Retina (tissue), 1 donor: ENCODE data around the gene LIN54.
"Not testable (repeated sequence)": the region's sequence is repeated elsewhere in the genome, so short reads cannot be mapped to it uniquely, and the experiment has no call there.

ENCODE experiments used
- DNase-seq: peaks from one replicate; pipeline ENCODE4 v3.0.0-alpha.2; 2016

The LIN54 gene

DNA sequence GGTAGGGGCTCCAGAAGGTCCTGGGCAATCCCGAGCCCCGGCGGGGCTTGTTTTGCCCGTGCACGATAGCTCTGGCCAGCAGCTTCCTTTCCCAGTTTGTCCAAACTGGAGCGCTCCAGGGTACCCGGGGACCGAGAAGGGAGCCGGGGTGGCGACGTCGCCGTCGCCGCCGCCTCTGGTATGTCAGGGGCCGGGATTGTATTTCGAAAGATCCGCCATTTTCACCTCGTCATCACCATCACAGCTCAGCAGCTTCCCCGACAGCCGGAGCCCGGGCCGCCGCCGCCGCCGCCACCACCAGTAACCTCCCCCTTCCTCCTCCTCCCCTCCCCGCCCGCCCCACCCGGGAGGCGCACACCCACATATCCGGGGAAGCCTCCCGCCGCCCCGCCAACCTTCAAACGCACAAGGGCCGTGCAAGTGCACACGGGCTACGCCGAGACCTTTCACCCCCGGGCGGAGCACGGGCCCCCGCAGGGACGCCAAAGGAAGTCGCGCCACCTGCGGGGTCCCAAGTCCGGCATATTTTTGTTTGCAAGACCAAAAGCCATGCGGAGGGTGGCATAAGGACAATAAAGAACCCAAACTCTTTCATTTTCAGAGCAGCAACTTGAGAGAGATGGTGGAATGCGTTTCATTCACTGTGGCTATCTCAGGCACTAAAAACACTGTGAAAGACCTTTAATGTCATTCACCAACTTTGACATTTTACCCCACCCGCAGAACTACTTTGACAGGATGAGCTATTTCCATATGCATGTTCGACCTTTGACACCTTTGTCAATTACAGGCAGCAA is at the start of gene LIN54:
LIN54 (minus strand) TSS at position 302 of the 797 bp plus-strand sequence. CDS start 25,979 bp downstream, outside the sequence.
- peak; percentile 86 for DNase-seq

DNA sequence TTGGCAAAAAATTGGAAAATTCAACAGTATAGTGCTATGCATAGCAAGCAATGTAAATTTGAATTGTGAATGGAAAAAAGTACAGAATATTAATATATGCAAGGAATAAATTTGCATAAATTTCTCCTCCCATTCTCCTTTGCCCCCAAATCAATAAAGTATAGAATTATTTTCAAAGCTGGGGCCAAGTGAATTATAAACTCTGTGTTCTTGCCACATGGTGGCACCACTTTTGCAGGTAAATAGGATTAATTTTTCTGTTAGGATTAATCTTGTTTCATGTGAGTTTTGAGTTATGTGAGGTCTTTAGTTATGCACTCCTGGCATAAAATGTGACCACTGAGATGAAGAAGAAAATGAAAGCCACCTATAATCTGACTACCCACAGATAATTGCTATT is 44.3 kb upstream of the LIN54 start:
- DNase-seq = no peak

DNA sequence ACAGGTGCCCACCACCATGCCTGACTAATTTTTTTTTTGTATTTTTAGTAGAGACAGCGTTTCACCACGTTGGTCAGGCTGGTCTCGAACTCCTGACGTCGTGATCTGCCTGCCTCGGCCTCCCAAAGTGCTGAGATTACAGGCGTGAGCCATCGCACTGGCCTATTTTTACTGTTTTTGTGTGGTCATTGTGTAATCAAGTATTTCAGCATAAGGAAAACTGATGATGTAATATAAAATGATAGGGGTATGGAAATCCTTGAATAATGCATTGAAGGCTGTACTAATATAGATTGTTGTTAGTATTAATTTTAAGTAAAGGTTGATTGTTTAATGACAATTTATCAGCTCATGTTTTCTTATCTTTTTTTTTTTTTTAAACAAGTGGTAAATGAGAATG is 38.2 kb upstream of the LIN54 start:
- DNase-seq = not testable (repeated sequence)

DNA sequence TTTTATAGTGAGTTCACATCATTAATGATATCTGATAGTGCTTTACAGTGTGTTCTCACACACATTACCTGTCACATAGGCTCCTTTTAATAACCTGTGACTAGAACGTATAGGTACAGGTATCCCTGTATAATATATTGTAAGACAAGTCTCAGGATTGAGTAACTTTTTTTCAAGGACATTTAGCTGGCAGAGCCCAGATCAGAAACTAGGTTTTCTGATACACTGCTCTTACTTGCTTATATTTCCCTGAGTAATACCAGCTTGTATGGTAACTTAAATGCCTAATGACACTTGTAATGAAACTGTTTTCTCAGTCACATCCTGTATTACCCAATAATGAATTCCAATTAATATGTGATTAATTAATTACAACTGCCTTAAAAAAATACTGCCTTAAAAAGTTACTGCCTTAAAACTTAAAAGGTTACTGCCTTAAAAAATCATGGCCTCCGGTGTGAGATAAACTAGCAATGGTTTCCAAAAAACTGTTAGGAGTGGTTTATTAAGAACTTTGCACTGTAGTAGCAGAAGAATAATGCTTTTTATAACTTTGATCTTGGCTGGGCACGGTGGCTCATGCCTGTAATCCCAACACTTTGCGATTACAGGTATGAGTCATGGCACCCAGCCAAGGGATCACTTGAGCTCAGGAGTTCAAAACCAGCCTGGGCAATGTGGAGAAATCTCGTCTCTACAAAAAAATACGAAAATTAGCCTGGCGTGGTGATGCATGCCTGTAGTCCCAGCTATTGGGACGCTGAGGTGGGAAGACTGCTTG is 36.3 kb upstream of the LIN54 start:
- no peak for DNase-seq

DNA sequence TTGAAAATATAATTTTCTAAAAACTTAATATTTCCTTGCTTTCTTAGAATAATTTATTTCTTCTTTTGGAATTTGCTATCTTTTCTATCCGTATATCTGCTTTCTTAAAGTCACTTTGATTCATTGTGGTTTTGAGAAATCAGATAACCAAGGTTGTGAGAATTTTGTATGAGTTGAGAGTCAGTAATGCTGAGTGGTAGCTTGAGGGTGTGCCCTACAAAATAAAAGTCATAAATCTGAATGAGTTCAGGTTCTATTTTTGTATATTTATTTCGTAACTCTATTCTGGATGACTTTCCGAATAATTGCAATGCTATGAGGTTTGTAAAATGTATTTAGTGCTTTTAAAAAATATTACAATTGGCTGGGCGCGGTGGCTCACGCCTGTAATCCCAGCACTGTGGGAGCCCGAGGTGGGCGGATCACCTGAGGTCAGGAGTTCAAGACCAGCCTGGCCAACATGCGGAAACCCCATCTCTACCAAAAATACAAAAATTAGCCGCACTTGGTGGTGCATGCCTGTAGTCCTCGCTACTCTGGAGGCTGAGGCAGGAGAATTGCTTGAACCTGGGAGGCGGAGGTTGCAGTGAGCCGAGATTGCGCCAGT is 33.3 kb upstream of the LIN54 start:
- DNase-seq = no peak

DNA sequence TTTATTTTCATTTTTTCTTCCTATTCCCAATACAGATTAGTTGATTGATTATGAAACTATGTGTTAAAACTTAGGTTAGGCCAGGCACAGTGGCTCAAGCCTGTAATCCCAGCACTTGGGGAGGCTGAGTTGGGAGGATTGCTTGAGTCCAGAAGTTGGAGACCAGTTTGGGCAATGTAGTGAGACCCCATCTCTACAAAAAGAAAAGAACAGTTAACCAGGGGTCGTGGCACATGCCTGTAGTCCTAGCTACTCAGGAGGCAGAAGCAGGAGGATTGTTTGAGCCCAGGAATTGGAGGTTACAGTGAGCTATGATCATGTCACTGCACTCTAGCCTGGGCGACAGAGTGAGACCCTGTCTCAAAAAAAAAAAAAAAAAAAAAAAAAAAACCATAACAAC is 32.5 kb upstream of the LIN54 start:
- DNase-seq = not testable (repeated sequence)

DNA sequence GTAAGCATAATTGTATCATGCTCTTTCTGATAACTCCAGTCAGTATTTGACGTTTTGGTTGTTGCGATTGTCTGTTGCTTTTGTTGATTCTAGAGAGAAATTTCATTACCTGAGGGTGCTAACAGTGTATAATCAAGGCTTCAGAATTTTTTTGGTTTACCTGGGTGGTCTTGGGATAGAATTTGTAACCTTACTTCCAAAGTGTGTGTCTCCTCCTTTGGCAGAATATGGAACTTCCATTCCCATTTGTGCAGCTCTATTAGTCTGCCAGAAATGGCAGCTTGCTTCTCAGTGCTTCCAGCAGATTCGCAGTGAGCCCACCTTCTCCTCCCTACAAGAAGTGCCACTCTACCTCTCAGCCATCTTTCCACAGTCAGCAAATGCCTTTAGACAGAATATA is 29.6 kb upstream of the LIN54 start:
- DNase-seq = no peak

DNA sequence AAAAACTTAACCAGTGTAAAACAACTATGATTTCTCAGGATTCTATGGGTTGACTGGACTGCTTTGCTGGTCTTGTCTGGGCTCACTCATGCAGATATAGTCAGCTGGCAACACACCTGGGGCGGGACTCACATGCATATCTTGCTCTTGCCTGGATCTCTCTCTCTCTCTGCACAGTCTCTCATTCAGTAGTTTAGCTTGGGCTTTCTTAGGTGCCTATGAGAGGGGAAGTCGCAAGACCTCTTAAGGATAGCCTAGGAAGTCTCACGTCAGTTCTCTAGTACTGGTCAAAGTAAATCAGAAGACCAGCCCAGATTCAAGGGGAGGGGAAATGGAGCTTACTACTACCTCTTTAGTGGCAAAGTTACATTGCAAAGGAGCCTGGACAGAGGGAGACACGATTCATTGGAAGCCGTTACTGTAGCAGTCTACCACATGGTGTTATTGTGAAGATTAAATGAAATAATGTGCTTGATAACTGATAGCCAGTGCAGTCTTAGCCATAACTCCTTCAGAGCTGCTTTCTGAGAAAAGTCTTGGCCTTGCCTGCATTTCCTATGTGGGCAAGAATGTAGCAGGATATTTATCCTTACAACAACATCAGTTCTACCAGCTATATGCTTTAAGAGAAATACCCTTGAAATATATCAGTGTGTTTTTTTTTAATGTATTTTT is 26.5 kb upstream of the LIN54 start:
- DNase-seq = no peak

DNA sequence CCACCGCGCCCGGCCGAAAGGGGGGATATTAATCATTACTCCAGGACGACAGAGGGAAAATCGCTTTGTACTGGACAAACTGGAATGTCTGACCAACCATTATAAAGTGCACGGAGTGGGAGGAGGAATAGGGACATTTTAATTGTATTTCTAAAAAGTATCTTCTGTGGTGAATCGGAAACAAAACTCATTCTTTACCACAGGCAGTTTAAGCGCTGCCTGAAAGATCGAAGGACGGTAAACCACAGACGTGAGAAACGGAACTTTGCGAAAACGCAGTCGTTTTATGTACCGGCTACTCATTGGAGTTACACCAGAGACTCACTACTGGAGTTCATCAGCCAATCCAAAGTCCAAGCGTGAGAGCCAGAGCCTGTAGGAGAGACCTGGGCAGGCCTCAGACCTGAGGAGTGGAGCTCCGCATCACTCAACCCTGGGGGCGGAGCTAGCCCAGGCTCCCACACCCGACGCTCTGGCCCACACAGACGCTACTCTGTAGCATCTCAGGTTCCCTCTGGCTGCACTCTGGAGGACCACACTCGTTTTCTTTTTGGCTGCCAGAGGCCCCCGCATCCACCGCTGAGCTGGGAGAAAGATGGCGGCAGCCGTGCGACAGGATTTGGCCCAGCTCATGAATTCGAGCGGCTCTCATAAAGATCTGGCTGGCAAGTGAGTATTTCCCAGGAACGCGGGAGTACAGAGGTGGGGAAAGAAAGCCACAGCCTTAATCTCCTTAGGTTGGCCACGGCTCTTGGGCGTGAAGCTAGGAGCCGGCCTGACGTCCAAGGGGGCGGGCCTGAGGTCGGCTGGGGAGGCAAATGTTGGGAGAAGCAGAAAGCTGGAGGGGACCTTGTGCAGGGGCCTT is 24.2 kb upstream of the LIN54 start, which contains the start of gene COPS4:
COPS4 (plus strand) TSS at position 554 of the 865 bp plus-strand sequence; CDS start at position 596, 42 bp downstream.
- DNase-seq = peak; percentile 96

DNA sequence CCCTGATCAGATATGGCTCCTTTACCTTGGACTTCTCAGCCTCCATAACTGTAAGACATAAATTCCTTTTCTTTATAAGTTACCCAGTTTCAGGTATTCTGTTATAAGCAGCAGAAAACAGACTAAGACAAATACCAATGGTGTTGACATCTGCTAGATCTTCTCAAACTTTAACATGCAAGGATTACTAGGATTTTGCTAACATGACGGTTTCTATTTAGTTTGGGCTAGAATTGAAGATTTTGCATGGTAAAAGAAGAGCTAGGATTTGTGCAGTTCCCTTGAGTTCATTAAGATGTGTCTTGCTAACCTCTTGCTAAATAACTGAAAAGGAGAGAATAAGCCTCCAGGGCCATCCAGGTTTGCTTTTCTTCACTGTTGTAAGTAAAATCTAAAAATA is 19.1 kb upstream of the LIN54 start:
- no peak for DNase-seq

DNA sequence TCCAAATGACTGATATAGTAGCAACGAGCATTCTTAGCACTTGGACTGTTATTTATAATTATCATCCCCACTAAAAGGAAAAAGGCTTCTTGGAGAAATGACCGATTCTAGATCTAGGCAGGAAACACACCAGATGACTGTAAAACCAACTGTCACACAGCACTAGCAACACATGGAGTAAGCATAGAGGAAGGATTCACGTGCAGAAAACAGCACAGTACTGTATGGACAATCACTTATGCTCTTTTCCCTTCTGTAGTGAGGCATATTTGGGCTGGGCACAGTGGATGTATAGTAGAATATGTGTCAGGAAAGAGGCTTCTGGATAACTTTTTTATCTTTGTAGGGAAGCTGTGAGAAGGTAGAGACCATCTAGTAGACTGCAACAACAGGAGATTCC is 18.4 kb upstream of the LIN54 start:
- DNase-seq = no peak

DNA sequence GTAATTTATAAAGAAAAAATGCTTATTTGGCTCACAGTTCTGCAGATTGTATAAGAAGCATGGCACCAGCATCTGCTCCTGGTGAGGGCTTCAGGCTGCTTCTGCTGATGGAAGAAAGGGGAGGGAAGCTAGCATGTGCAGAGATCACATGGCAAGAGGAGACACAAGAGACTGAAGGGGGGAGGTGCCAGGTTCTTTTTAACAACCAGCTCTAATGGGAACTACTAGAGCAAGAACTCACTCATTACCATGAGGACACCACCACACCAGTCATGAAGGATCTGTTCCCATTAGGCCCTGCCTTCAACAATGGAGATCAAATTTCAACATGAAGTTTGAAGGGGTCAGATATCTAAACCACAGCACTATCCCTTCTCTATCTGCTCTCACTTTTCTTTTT is 14.9 kb upstream of the LIN54 start:
- DNase-seq = no peak

DNA sequence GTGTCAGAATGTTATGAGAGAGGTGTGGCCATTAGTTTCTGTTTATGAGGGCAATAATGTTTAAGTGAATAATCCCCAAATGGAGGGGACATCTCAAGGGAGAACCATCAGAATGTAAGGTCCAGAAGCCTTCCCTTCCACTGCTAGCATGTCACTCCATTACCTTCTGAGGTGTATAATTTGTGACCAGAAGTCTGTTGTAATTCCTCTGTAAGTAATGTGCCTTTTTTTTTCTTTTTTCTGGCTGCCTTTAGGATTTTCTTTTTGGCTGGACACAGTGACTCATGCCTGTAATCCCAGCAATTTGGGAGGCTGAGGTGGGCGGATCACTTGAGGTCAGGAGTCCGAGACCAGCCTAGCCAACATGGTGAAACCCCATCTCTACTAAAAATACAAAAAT is 13.6 kb upstream of the LIN54 start:
- no peak for DNase-seq

DNA sequence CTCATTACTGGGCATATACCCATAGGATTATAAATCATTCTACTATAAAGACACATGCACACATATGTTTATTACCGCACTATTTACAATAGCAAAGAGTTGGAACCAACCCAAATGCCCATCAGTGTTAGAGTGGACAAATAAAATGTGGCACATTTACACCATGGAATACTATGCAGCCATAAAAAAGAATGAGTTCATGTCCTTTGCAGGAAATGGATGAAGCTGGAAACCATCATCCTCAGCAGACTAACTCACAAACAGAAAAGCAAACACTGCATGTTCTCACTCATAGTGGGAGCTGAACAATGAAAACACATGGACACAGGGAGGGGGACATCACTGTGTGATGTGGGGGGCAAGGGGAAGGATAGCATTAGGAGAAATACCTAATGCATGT is 13.0 kb upstream of the LIN54 start:
- not testable (repeated sequence) for DNase-seq

DNA sequence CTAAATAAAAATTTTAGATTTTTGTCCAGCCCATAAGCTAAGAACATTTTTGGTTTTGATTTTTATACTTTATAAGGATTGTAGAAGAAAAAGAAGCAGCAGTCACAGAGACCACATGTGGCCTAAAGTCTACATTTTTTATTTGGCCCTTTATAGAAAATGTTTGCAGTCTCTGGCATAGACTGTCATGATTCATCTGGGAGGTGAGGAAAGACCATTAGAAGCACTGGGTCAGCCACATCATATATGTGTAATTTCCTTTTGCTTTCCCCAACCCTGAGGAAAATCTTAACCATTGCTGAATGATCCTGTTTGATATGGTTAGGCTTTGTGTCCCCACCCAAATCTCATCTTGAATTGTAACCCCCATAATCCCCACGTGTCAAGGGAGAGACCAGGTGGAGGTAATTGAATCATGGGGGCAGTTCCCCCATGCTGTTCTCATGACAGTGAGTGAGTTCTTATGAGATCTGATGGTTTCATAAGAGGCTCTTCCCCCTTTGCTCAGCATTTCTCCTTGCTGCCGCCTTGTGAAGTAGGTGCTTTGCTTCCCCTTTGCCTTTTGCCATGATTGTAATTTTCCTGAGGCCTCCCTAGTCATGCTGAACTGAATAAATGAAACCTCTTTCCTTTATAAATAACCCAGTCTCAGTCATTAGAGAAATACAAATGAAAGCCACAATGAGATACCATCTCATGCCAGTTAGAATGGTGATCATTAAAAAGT is 12.3 kb upstream of the LIN54 start:
- no peak for DNase-seq

DNA sequence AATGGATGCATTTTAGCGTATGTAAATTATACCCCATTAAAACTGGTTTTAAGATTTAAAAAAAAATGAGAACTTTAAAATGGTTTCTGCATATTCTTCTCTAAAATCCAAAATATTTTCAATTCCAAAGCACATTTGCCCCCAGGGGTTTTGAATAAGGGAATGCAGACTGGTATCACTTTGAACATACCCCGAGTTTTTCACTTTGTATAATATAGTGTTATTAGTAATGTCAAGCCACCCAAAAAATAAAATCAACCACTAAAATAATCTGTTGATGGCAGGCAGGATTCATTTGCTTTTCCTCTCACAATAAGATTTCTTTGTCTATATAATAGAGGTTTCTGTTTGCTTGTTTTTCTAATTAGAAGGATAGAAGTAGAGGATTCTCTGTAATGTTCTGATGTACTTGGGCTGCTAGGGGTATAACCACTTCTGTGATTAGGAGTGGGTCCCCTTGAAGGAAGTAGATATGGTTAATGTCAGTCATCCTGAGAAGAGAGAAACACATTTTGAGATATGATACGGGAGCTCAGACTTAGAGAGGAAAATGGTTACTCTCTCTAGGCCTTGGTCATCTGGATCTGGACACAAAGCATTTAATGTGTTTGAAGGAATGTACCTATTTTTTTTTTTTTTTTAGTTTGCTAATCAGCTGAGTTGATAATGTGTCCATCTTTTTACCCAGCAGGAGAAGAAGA is 9.3 kb upstream of the LIN54 start:
- DNase-seq = no peak

DNA sequence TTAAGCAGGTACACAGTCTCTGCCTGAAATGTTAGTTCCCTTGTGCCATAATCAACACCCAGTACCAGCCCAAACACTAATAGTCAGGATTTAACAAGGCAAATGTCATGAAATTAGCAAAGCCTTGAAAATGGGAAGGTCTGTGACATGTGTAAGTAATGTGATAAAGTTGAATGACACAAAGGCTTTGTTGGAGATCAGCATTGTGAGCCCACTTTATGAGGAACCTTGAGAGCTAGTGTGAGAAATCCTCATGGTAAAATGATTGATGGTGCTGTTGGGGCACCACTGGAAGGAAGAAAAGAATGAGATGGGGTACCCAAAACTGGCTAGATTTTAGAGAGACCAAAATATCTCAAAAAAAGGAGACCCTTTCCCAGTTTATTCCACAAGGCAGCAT is 3.3 kb upstream of the LIN54 start:
- DNase-seq = no peak

DNA sequence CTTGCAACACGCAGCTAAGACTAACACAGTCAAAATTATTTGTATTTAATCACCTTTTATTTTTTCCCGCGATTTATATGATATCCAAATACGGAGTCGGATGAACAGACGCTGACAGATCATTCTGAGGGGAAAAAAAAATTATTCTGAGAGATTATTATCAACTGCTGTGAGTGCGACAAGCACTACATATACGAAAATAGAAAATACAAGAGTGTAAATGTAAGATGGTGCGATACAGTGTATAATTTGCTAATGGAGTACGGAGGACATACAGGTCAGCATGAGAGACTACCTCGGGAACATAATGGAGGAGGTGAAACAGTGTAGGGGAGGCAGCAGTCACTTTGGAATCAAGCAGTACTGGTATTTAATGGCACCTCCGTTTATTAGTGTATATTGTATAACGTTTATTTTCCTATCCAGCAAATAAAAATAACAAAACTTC is 2.8 kb upstream of the LIN54 start:
- no peak for DNase-seq

DNA sequence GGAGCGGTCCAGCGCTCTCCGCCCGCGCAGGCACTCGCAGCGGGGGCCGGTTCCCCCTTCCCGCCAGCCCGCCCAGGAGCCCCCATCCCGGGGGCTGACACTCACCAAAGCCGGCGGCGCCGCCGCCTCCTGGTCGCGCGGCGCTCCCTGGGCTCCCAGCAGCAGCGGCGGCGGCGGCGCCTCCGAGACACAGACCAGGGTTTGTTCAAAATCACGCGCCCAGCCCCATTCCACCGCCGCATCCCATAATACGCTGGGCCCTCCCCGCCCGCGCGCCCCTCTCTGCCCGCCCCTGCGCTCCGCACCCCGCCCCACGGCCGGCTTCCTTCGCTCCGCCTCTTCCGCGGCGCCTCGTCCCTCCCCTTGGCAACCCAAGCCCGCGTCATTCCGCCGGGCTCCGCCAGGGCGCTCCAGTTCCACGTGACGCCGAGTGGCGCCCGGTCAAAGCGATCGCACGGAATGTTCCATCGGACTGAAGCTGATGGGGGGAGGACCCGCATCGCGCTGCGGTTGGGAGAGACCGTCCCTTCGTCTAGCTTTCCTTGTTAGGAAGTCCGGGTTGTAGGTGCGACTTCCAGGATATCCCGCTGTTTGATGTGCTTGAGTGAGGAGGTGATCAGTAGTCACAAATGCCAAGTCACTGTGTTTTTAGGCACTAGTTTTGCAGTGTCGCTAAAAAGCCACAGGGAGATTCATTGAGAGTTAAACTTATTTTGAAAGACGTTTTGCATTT is 2.2 kb upstream of the LIN54 start:
- DNase-seq = peak; percentile 97

DNA sequence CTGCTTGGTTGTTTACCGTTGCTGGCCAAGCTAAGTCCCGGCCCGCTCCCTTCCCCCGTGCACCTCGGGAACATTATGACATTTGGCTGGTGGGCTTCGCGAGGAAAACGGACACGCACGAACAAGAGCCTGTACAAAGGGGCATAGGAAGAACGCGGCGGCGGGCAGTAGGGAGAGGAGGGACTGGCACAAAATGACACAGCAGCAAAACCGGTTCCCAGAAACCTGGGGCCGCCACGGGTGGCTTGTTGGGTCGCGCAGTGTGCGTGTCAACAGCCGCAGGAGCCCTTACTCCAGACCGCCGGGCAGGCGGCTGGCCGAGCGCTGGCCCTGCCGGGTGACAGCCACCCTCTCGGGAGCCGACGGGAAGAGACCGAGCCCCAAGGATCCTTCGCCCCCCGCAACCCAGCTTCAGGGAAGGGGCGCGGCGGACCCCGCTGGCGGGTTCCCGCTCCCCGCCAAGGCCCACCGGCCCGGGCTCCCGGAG is 1.6 kb upstream of the LIN54 start:
- DNase-seq = peak; percentile 81
